Panc1 (cell line): ENCODE data around the gene RAP1GDS1. TPM values are rescaled to one million over a fixed set of nuclear protein-coding genes. Genes with fewer than 3 reads are reported as not detected.

Experiments
- ATAC-seq: fragments of 200-7000 bp; cut with Tn5 transposase; 2 replicates; pipeline ENCODE4 v1.9.1; 2020; ENCODE audit warnings: mild to moderate bottlenecking, moderate library complexity
- BruUV-seq: library from RNA; stranded (reverse); fragments of 400-500 nt; replicated peaks from 2 replicates; lab custom pipeline; 2021; lab: Mats Ljungman, UMichigan
- CTCF ChIA-PET: fragments of 300-600 bp; sonication (Branson Sonifier 250); formaldehyde crosslinking; loops from one replicate; lab custom pipeline; 2022; ENCODE audit warnings: antibody characterized with exemption; lab: Charles Lee
- POLR2A ChIA-PET: fragments of 300-600 bp; sonication (Branson Sonifier 250); formaldehyde crosslinking; loops from one replicate; lab custom pipeline; 2022; ENCODE audit warnings: antibody characterized with exemption; lab: Charles Lee
- DNase-seq: peaks from one replicate; pipeline ENCODE4 v3.0.0-alpha.2; 2010; ENCODE audit warnings: low read depth, low spot score
- H3K27ac ChIP-seq: 2 replicates; pipeline ENCODE4 v1.5.1; 2011; ENCODE audit warnings: mild to moderate bottlenecking, low read length, inconsistent platforms
- H3K27me3 ChIP-seq: fragments of 200-500 bp; sonication (Bioruptor generic); 2 replicates; pipeline ENCODE4 v1.6.0; 2014; ENCODE audit warnings: low read length, inconsistent platforms; ENCODE audit not compliant: control insufficient read depth, insufficient read depth
- H3K36me3 ChIP-seq: fragments of 200-500 bp; sonication (Bioruptor generic); 2 replicates; pipeline ENCODE4 v1.5.1; 2014; ENCODE audit warnings: inconsistent platforms, mild to moderate bottlenecking, low read length, moderate library complexity; ENCODE audit not compliant: control insufficient read depth, insufficient read depth
- H3K4me1 ChIP-seq: 2 replicates; pipeline ENCODE4 v1.5.1; 2011; ENCODE audit warnings: inconsistent platforms, mild to moderate bottlenecking, low read length, moderate library complexity; ENCODE audit not compliant: control insufficient read depth, insufficient read depth
- H3K4me3 ChIP-seq, 2 experiments: 2 replicates each; pipeline ENCODE4 v1.5.1; 2011 to 2012; ENCODE audit warnings: low read depth in 2 of 2, low read length in 2 of 2, mild to moderate bottlenecking in 2 of 2, inconsistent platforms in 1 of 2, moderate library complexity in 1 of 2
- H3K9me3 ChIP-seq: fragments of 200-500 bp; sonication (Bioruptor generic); 2 replicates; pipeline ENCODE4 v1.5.1; 2014; ENCODE audit warnings: low read depth, mild to moderate bottlenecking, inconsistent platforms, low read length, moderate library complexity; ENCODE audit not compliant: control insufficient read depth, insufficient read depth
- POLR2AphosphoS5 ChIP-seq: IDR thresholded peaks from 2 replicates; pipeline ENCODE4 v1.6.1; 2012; ENCODE audit warnings: mild to moderate bottlenecking, low read depth, low read length, moderate library complexity
- SIN3A ChIP-seq: IDR thresholded peaks from 2 replicates; pipeline ENCODE4 v1.6.1; 2012; ENCODE audit warnings: low read depth, mild to moderate bottlenecking, low read length, moderate library complexity, borderline replicate concordance; ENCODE audit not compliant: insufficient read depth
- TCF7L2 ChIP-seq: IDR thresholded peaks from 2 replicates; pipeline ENCODE4 v1.6.1; 2011; ENCODE audit warnings: mild to moderate bottlenecking, low read depth, low read length, inconsistent platforms
- in situ Hi-C: cut with HindIII; loops from 2 replicates; pipeline ENCODE4 v1.10.0; 2016; ENCODE audit warnings: low sequenced_read_pairs, low pct_unique_long_range_greater_than_20kb
- intact Hi-C: fragments of 100-400 bp; cut with micrococcal nuclease; formaldehyde crosslinking; loops from one replicate; pipeline ENCODE4 v1.10.0; 2022; ENCODE audit not compliant: unreplicated experiment
- total RNA-seq: library from RNA; stranded (reverse); gene quantifications from one replicate; pipeline ENCODE4 v1.2.1, GENCODE V29; 2021; ENCODE audit not compliant: unreplicated experiment
- TF ChIP-seq, protein P1 (sequence below), 2 experiments: IDR thresholded peaks; 2 replicates each; pipeline ENCODE4 v1.6.1; 2011 to 2012; ENCODE audit warnings: low read depth in 2 of 2, control low read depth in 1 of 2, low read length in 1 of 2, mild to moderate bottlenecking in 1 of 2, moderate library complexity in 1 of 2; ENCODE audit not compliant: insufficient read depth in 1 of 2
- TF ChIP-seq, protein P2 (sequence below): fragments of 450-650 bp; IDR thresholded peaks from 2 replicates; pipeline ENCODE4 v1.5.1; 2017; ENCODE audit warnings: mild to moderate bottlenecking

Gene RAP1GDS1
- total RNA-seq, 1 experiment from 2014 or later: 39.7 TPM

DNA sequence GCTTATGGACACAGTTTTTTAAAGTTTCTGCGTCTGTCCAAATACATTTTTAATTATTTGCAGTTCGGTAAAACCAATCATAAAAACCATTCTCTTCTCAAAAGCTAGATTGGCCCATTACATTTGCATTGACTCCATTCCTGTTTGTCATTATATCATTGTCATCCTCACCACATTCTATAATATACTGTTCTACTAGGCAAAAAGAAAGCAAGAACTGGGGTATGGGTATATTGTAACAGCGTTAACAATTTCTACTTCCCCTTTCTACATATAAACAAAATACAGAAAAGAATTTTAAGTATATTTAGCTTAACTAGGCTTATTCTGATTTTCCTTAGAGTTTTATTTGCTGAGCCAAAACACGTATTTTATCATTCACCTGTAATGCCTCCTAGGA is 91.8 kb downstream of the RAP1GDS1 start:
- Histone ChIP-seq H3K4me1 (no peaks in the 10 kb centered on the region), H3K27ac (no peak overlapping the region), H3K27me3 (no peaks in the 10 kb centered on the region), H3K4me3 (no peak overlapping the region), H3K36me3 (peaks cover 3% of the 10 kb centered on the region; the same call in 1 of the 2 replicates), H3K9me3 (no peaks in the 10 kb centered on the region)
- ChIA-PET CTCF (no interaction called here), POLR2A (no interaction called here)
- no peak for ATAC-seq
- TF ChIP-seq, protein P1, sequence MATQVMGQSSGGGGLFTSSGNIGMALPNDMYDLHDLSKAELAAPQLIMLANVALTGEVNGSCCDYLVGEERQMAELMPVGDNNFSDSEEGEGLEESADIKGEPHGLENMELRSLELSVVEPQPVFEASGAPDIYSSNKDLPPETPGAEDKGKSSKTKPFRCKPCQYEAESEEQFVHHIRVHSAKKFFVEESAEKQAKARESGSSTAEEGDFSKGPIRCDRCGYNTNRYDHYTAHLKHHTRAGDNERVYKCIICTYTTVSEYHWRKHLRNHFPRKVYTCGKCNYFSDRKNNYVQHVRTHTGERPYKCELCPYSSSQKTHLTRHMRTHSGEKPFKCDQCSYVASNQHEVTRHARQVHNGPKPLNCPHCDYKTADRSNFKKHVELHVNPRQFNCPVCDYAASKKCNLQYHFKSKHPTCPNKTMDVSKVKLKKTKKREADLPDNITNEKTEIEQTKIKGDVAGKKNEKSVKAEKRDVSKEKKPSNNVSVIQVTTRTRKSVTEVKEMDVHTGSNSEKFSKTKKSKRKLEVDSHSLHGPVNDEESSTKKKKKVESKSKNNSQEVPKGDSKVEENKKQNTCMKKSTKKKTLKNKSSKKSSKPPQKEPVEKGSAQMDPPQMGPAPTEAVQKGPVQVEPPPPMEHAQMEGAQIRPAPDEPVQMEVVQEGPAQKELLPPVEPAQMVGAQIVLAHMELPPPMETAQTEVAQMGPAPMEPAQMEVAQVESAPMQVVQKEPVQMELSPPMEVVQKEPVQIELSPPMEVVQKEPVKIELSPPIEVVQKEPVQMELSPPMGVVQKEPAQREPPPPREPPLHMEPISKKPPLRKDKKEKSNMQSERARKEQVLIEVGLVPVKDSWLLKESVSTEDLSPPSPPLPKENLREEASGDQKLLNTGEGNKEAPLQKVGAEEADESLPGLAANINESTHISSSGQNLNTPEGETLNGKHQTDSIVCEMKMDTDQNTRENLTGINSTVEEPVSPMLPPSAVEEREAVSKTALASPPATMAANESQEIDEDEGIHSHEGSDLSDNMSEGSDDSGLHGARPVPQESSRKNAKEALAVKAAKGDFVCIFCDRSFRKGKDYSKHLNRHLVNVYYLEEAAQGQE (IDR thresholded peaks at IDR 0.05; ENCODE audit: insufficient read depth in 1 of 2, low read depth in 2 of 2, low read length in 1 of 2): no peak
- in situ Hi-C loops: no loop called here
- no peak for DNase-seq
- BruUV-seq: no TSS peak
- intact Hi-C loops: no loop called here

DNA sequence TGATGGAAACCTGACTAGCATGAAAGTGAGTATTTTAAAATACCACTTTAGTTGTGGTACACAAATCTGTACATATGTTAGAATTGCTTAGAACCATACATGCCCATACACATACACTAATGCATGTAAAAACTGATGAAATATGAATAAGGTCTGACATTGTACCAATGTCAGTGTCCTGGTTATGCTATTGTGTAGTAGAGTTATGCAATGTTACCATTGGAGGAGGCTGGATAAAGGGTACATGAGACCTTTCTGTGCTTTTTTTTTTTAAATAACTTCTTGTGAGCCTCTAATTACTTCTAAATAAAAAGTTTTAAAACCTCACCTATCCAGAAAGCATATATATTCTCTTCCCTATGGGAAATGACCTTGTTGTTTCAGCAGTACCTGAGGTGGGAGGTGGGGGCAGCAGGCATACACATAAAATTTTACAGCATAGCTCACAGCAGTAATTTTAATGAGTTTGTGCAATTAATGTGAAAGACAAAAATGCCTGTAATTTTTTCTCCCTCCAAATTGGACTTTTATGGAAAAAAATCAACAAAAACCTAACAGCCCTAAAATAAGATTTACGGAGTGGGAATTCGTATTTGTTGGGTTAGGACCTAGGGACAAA is 97.6 kb downstream of the RAP1GDS1 start:
- H3K4me1 ChIP-seq: no peaks in the 10 kb centered on the region
- TF ChIP-seq, protein P1 (IDR thresholded peaks at IDR 0.05; ENCODE audit: insufficient read depth in 1 of 2, low read depth in 2 of 2, low read length in 1 of 2): no peak
- TF ChIP-seq POLR2AphosphoS5 (no peak), SIN3A (no peak), TCF7L2 (no peak)
- TF ChIP-seq, protein P2, sequence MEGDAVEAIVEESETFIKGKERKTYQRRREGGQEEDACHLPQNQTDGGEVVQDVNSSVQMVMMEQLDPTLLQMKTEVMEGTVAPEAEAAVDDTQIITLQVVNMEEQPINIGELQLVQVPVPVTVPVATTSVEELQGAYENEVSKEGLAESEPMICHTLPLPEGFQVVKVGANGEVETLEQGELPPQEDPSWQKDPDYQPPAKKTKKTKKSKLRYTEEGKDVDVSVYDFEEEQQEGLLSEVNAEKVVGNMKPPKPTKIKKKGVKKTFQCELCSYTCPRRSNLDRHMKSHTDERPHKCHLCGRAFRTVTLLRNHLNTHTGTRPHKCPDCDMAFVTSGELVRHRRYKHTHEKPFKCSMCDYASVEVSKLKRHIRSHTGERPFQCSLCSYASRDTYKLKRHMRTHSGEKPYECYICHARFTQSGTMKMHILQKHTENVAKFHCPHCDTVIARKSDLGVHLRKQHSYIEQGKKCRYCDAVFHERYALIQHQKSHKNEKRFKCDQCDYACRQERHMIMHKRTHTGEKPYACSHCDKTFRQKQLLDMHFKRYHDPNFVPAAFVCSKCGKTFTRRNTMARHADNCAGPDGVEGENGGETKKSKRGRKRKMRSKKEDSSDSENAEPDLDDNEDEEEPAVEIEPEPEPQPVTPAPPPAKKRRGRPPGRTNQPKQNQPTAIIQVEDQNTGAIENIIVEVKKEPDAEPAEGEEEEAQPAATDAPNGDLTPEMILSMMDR: no peak
- H3K9me3 ChIP-seq: no peaks in the 10 kb centered on the region
- no peak overlapping the region for H3K4me3 ChIP-seq
- no TSS peak for BruUV-seq
- CTCF ChIA-PET: no interaction called here
- DNase-seq (no peak), ATAC-seq (no peak)
- no peak overlapping the region for H3K27ac ChIP-seq
- in situ Hi-C loops: no loop called here
- H3K27me3 ChIP-seq: no peaks in the 10 kb centered on the region
- intact Hi-C loops: no loop called here
- POLR2A ChIA-PET: no interaction called here
- H3K36me3 ChIP-seq: peaks cover 3% of the 10 kb centered on the region; the same call in 1 of the 2 replicates
